ENCODE measurements around the gene ARPC1B.

- TF ChIP-seq EZH2phosphoT487 (IDR thresholded peaks at IDR 0.05; ENCODE audit: borderline replicate concordance, low read depth) (no peak), CTCF (IDR thresholded peaks at IDR 0.05) (no peak), YY1 (IDR thresholded peaks at IDR 0.05; ENCODE audit: low read depth) (no peak), EP300 (IDR thresholded peaks at IDR 0.05; ENCODE audit: borderline replicate concordance in 1 of 2, low read depth in 1 of 2, low read length in 1 of 2) (peak in 1 of 2 experiments; percentile 68; a peak in 2 of 4 replicates), ELF1 (IDR thresholded peaks at IDR 0.05) (no peak), JUND (IDR thresholded peaks at IDR 0.05) (no peak), TAF1 (IDR thresholded peaks at IDR 0.05; ENCODE audit: borderline replicate concordance, low read depth, low read length) (no peak), SMC3 (IDR thresholded peaks at IDR 0.05; ENCODE audit: low read depth, low read length) (no peak), CHD2 (IDR thresholded peaks at IDR 0.05; ENCODE audit: low read length, partially characterized antibody) (peak; percentile 47), MAX (IDR thresholded peaks at IDR 0.05; ENCODE audit: low read depth) (no peak), REST (IDR thresholded peaks at IDR 0.05; ENCODE audit: low read depth, low read length) (no peak)
Observed at GRCh38 chr7:99381664-99382075, 7.1 kb downstream of the ARPC1B start.

Measured in SK-N-SH (cell line).